K562 (cell line): Measurements from ENCODE around the gene RAD1. TPM values are rescaled to one million over a fixed set of nuclear protein-coding genes. Genes with fewer than 3 reads are reported as not detected.

Source experiments
- ATF1 ChIP-seq, 2 experiments: fragments of 450-650 bp in 1 of 2; IDR thresholded peaks; 2 replicates each; pipeline ENCODE4 v1.6.1; 2016; ENCODE audit warnings: missing compliant biosample characterization in 1 of 2, missing genetic modification characterization in 1 of 2
- ERF ChIP-seq: fragments of 450-650 bp; formaldehyde crosslinking; IDR thresholded peaks from 2 replicates; pipeline ENCODE4 v1.4.0; 2020; ENCODE audit warnings: mild to moderate bottlenecking, mixed read lengths
- FUS ChIP-seq: fragments of 200-400 bp; formaldehyde crosslinking; optimal IDR thresholded peaks from 2 replicates; pipeline ENCODE3; 2017; ENCODE audit warnings: low read depth, low read length
- GATA2 ChIP-seq: sonication (generic); formaldehyde crosslinking; IDR thresholded peaks from 2 replicates; pipeline ENCODE4 v1.4.0; 2020; ENCODE audit warnings: mild to moderate bottlenecking, missing genetic modification reagents
- HCFC1 ChIP-seq: IDR thresholded peaks from 2 replicates; pipeline ENCODE4 v1.6.1; 2012; ENCODE audit warnings: low read depth, low read length, improper control_type of control experiment
- HDAC6 ChIP-seq: IDR thresholded peaks from 2 replicates; pipeline ENCODE4 v1.6.1; 2012; ENCODE audit warnings: low read depth, mild to moderate bottlenecking, control low read depth, inconsistent platforms, low read length, moderate library complexity
- MECOM ChIP-seq: fragments of 250-450 bp; sonication (Bioruptor Pico); IDR thresholded peaks from 2 replicates; pipeline ENCODE4 v1.8.0; 2022; ENCODE audit warnings: inconsistent platforms
- MGA ChIP-seq: fragments of 450-650 bp; IDR thresholded peaks from 2 replicates; pipeline ENCODE4 v1.6.1; 2016; ENCODE audit warnings: mild to moderate bottlenecking, moderate library complexity
- MITF ChIP-seq: IDR thresholded peaks from 2 replicates; pipeline ENCODE4 v1.6.1; 2014; ENCODE audit warnings: antibody characterized with exemption
- UBTF ChIP-seq, 2 experiments: IDR thresholded peaks; 2 replicates each; pipeline ENCODE4 v1.6.1; 2012; ENCODE audit warnings: improper control_type of control experiment in 2 of 2, low read depth in 2 of 2, low read length in 2 of 2, borderline replicate concordance in 1 of 2
- ZFP1 ChIP-seq: fragments of 450-650 bp; formaldehyde crosslinking; IDR thresholded peaks from 2 replicates; pipeline ENCODE4 v1.4.0; 2020; ENCODE audit warnings: mild to moderate bottlenecking, mixed read lengths
- ZNF699 ChIP-seq: fragments of 250-450 bp; sonication (Bioruptor Pico); IDR thresholded peaks from 2 replicates; pipeline ENCODE4 v1.8.0; 2021; ENCODE audit warnings: mild to moderate bottlenecking, moderate library complexity; ENCODE audit not compliant: insufficient replicate concordance
- polyA plus RNA-seq, 8 experiments: library from polyadenylated mRNA; depleted of rRNA in 4 of 8; stranded (reverse) in 5 of 8; unstranded in 3 of 8; fragments of >200 nt; fragmentation: Nextera tagmentation in 2 of 8; fragmentation: Illumina TruSeq in 1 of 8; extraction: Ambion mirVana in 2 of 8; extraction: Trizol in 1 of 8; gene quantifications; 2 replicates each; pipeline versions ENCODE4 v1.2.1 to v1.2.3, GENCODE V29; 2011 to 2014; ENCODE audit warnings: inconsistent platforms in 1 of 8, missing spikeins in 1 of 8
- total RNA-seq, 7 experiments: library from RNA; depleted of rRNA in 6 of 7; stranded (reverse); fragments of >200 nt in 6 of 7; fragmentation: Illumina TruSeq in 2 of 7; extraction: Trizol in 2 of 7; gene quantifications; 2 replicates each; pipeline versions ENCODE4 v1.2.1 to v1.2.3, GENCODE V29; 2011 to 2021; ENCODE audit warnings: low replicate concordance in 1 of 7

The RAD1 gene
- total and polyA plus RNA-seq, 9 of the 15 experiments (the other 6 are each of a cell fraction or from before 2014, with no cell fraction given), result 44.5 to 148 (median 60.8) TPM

GRCh38 chr5:34923694-34924461 lies 8.6 kb upstream of the RAD1 start (continued):
- TF ChIP-seq MGA, result no peak
- no peak for TF ChIP-seq HDAC6
- no peak for TF ChIP-seq ERF (CRISPR knock-in tag)
- no peak for TF ChIP-seq MITF
- TF ChIP-seq HCFC1, result no peak
- no peak for TF ChIP-seq GATA2 (CRISPR knock-in tag)
- no peak for TF ChIP-seq ZNF699 (CRISPR knock-in tag)
- no peak for TF ChIP-seq ZFP1 (CRISPR knock-in tag)
- TF ChIP-seq FUS, result no peak
- TF ChIP-seq UBTF (IDR thresholded peaks at IDR 0.05; ENCODE audit: borderline replicate concordance in 1 of 2, low read depth in 2 of 2, low read length in 2 of 2), result no peak
- no peak for TF ChIP-seq ATF1 (CRISPR knock-in tag; IDR thresholded peaks at IDR 0.05)
- peak; percentile 74 for TF ChIP-seq ATF1 (tag; IDR thresholded peaks at IDR 0.05)
- no peak for TF ChIP-seq MECOM (CRISPR knock-in tag)
